HK-2 (cell line): ENCODE measurements around the gene RAD18.

ENCODE experiments used
- DNase-seq: peaks from one replicate; pipeline ENCODE4 v3.0.0-alpha.2; 2018; ENCODE audit not compliant: unreplicated experiment

RAD18 gene

GRCh38 chr3:8864402-8865350 lies 98.6 kb downstream of the RAD18 start:
- no peak for DNase-seq

GRCh38 chr3:8863891-8864290 lies 99.4 kb downstream of the RAD18 start:
- no peak for DNase-seq

GRCh38 chr3:8857720-8858367 lies 105.4 kb downstream of the RAD18 start:
- DNase-seq = no peak

- DNase-seq = no peak
Observed at GRCh38 chr3:8856721-8857120, 106.6 kb downstream of the RAD18 start.

- DNase-seq = no peak
Observed at GRCh38 chr3:8856071-8856470, 107.2 kb downstream of the RAD18 start.

- no peak for DNase-seq
Observed at GRCh38 chr3:8854656-8855055, 108.6 kb downstream of the RAD18 start.

GRCh38 chr3:8853081-8853480 lies 110.2 kb downstream of the RAD18 start:
- no peak for DNase-seq

GRCh38 chr3:8852511-8852910 lies 110.8 kb downstream of the RAD18 start:
- DNase-seq = no peak

GRCh38 chr3:8851703-8852102 lies 111.6 kb downstream of the RAD18 start:
- DNase-seq = no peak

GRCh38 chr3:8848696-8849131 lies 114.6 kb downstream of the RAD18 start:
- no peak for DNase-seq

GRCh38 chr3:8847317-8847716 lies 116.0 kb downstream of the RAD18 start:
- no peak for DNase-seq

- no peak for DNase-seq
Observed at GRCh38 chr3:8846176-8846575, 117.1 kb downstream of the RAD18 start.

- DNase-seq = peak; percentile 17
Observed at GRCh38 chr3:8845641-8846040, 117.6 kb downstream of the RAD18 start.

- DNase-seq = no peak
Observed at GRCh38 chr3:8843347-8843746, 119.9 kb downstream of the RAD18 start.

- no peak for DNase-seq
Observed at GRCh38 chr3:8842293-8842692, 121.0 kb downstream of the RAD18 start.

- DNase-seq = no peak
Observed at GRCh38 chr3:8841472-8841871, 121.8 kb downstream of the RAD18 start.

- DNase-seq = no peak
Observed at GRCh38 chr3:8840556-8840955, 122.7 kb downstream of the RAD18 start.

- DNase-seq = no peak
Observed at GRCh38 chr3:8839607-8840325, 123.5 kb downstream of the RAD18 start.

- no peak for DNase-seq
Observed at GRCh38 chr3:8838765-8839423, 124.4 kb downstream of the RAD18 start.

- no peak for DNase-seq
Observed at GRCh38 chr3:8838234-8838633, 125.0 kb downstream of the RAD18 start.

- DNase-seq = peak; percentile 26
Observed at GRCh38 chr3:8837162-8837561, 126.1 kb downstream of the RAD18 start.

GRCh38 chr3:8836096-8836495 lies 127.2 kb downstream of the RAD18 start:
- no peak for DNase-seq
